Ishikawa (cell line): ENCODE results near the gene GALNT10.

Experiments
- CEBPB ChIP-seq: IDR thresholded peaks from 2 replicates; pipeline ENCODE4 v1.6.1; 2012
- CREB1 ChIP-seq: IDR thresholded peaks from 2 replicates; pipeline ENCODE4 v1.6.1; 2012; ENCODE audit warnings: low read depth
- EGR1 ChIP-seq: IDR thresholded peaks from 2 replicates; pipeline ENCODE4 v1.6.1; 2012
- EP300 ChIP-seq: IDR thresholded peaks from 2 replicates; pipeline ENCODE4 v1.6.1; 2012; ENCODE audit warnings: borderline replicate concordance
- FOXM1 ChIP-seq: IDR thresholded peaks from 2 replicates; pipeline ENCODE4 v1.6.1; 2012; ENCODE audit warnings: low read depth, borderline replicate concordance
- NFIC ChIP-seq: IDR thresholded peaks from 2 replicates; pipeline ENCODE4 v1.6.1; 2012
- RAD21 ChIP-seq: IDR thresholded peaks from 2 replicates; pipeline ENCODE4 v1.6.1; 2012; ENCODE audit warnings: low read depth
- TAF1 ChIP-seq: IDR thresholded peaks from 2 replicates; pipeline ENCODE4 v1.6.1; 2012; ENCODE audit warnings: low read depth, mild to moderate bottlenecking
- TCF12 ChIP-seq: IDR thresholded peaks from 2 replicates; pipeline ENCODE4 v1.6.1; 2012; ENCODE audit warnings: low read depth
- TEAD4 ChIP-seq: IDR thresholded peaks from 2 replicates; pipeline ENCODE4 v1.6.1; 2012
- YY1 ChIP-seq: IDR thresholded peaks from 2 replicates; pipeline ENCODE4 v1.6.1; 2012; ENCODE audit warnings: low read depth
- ZBTB7A ChIP-seq: IDR thresholded peaks from 2 replicates; pipeline ENCODE4 v1.6.1; 2012; ENCODE audit warnings: low read depth
- TF ChIP-seq, protein P1 (sequence below): IDR thresholded peaks from 2 replicates; pipeline ENCODE4 v1.6.1; 2012
- TF ChIP-seq, protein P2 (sequence below): IDR thresholded peaks from 2 replicates; pipeline ENCODE4 v1.6.1; 2012
- TF ChIP-seq, protein P3 (sequence below): IDR thresholded peaks from 2 replicates; pipeline ENCODE4 v1.6.1; 2012; ENCODE audit warnings: low read depth, mild to moderate bottlenecking

Gene GALNT10

DNA sequence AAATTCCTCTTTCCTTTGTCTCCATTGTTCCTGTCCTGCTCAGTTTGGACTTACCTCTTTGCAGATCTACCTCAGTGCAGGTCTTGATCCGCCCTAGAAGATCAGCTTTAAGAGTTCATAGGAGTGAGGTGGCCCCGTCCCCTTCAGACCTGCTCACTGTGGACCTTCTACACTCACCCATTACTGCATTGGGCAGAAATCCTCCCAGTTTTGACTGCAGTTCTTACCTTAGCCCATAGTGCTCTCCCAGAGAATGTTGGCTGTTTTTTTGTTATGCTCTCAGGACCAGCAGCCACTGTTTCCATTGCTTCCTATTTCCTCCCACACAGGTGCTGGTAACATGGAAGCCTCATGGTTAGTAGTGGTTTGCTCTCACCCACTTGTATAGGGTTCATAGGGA is 63.3 kb downstream of the GALNT10 start:
- no peak for TF ChIP-seq CREB1
- TF ChIP-seq, protein P1, sequence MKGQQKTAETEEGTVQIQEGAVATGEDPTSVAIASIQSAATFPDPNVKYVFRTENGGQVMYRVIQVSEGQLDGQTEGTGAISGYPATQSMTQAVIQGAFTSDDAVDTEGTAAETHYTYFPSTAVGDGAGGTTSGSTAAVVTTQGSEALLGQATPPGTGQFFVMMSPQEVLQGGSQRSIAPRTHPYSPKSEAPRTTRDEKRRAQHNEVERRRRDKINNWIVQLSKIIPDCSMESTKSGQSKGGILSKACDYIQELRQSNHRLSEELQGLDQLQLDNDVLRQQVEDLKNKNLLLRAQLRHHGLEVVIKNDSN = no peak
- TF ChIP-seq EGR1 = no peak
- no peak for TF ChIP-seq CEBPB
- TF ChIP-seq YY1 = no peak
- no peak for TF ChIP-seq NFIC
- TF ChIP-seq RAD21 = no peak
- TF ChIP-seq, protein P2, sequence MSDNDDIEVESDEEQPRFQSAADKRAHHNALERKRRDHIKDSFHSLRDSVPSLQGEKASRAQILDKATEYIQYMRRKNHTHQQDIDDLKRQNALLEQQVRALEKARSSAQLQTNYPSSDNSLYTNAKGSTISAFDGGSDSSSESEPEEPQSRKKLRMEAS = no peak
- TF ChIP-seq, protein P3, sequence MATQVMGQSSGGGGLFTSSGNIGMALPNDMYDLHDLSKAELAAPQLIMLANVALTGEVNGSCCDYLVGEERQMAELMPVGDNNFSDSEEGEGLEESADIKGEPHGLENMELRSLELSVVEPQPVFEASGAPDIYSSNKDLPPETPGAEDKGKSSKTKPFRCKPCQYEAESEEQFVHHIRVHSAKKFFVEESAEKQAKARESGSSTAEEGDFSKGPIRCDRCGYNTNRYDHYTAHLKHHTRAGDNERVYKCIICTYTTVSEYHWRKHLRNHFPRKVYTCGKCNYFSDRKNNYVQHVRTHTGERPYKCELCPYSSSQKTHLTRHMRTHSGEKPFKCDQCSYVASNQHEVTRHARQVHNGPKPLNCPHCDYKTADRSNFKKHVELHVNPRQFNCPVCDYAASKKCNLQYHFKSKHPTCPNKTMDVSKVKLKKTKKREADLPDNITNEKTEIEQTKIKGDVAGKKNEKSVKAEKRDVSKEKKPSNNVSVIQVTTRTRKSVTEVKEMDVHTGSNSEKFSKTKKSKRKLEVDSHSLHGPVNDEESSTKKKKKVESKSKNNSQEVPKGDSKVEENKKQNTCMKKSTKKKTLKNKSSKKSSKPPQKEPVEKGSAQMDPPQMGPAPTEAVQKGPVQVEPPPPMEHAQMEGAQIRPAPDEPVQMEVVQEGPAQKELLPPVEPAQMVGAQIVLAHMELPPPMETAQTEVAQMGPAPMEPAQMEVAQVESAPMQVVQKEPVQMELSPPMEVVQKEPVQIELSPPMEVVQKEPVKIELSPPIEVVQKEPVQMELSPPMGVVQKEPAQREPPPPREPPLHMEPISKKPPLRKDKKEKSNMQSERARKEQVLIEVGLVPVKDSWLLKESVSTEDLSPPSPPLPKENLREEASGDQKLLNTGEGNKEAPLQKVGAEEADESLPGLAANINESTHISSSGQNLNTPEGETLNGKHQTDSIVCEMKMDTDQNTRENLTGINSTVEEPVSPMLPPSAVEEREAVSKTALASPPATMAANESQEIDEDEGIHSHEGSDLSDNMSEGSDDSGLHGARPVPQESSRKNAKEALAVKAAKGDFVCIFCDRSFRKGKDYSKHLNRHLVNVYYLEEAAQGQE = no peak
- no peak for TF ChIP-seq ZBTB7A
- no peak for TF ChIP-seq TCF12

DNA sequence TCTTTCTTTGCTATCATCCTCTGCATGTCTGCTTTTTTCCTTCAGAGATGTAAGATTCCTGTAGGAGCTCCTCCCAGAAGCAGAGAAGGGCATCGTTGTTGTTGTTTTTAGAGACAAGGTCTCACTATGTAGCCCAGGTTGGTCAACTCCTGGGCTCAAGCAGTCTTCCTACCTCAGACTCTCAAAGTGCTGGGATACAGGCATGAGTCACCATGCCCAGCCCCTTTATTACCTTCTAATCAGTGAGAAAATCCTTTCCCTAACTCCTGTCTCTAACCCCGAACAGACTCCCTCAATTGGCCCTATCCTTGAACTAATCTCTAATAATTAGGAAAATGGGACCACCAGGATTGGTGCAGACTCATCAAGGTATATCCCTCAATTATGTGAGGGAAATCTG is 64.4 kb downstream of the GALNT10 start:
- TF ChIP-seq FOXM1 (no peak), RAD21 (no peak), NFIC (no peak), CREB1 (no peak), ZBTB7A (no peak), CEBPB (no peak), TCF12 (no peak), TAF1 (no peak), EP300 (no peak), EGR1 (no peak), TEAD4 (no peak), YY1 (no peak)
- TF ChIP-seq, protein P3 = no peak
- TF ChIP-seq, protein P2 = no peak
- TF ChIP-seq, protein P1 = no peak

DNA sequence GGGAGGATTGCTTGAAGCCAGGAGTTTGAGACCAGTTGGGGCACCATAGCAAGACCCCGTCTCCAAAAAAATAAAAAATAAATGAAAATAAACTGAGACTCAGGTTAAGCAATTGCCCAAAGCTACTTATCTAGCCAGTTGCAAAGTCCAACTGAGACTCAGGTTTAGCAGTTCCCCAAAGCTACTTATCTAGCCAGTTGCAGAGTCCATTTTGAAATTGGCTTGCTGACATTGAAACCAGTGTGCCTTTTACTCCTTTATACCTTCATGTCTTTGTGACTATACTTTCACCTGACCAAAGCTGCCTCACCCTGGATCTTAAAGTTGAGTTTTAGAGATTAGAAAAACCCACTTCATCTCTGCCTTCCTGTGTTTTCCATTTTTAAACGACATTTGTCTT is 66.5 kb downstream of the GALNT10 start:
- TF ChIP-seq YY1 (no peak), EP300 (no peak), TEAD4 (no peak), TCF12 (no peak), ZBTB7A (no peak)
- TF ChIP-seq, protein P2 = no peak
- TF ChIP-seq, protein P3 = no peak
- TF ChIP-seq, protein P1 = no peak

DNA sequence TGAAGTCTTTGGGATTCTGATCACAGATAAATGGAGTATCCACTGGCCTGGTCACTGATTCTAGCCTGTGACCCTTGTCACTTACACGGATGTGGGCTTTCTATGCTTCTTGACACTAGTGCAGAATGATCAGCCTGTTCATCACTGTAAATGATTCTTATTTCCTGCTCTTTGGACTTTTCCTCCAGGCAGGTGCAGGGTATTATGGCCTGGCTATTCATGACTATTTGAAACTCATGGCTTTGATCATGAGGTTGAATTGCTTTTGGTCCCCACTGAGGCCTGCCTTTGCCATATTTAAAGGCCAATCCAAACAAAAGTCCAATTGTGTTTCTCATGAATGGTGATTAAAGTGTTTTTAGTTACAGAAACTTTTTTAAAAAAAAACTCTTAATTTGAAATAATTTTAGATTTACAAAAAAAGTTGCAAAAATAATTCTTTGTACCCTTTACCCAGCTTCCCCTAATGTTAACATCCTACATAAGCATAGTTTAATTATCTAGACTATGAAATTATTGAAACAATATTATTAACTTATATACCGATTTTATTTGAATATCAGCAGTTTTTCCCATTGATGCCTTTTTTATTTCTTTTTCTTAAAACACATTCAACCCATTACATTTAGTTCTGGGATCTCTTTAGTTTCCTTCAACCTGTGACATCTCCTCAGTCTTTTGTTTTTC is 68.1 kb downstream of the GALNT10 start:
- TF ChIP-seq, protein P2 = no peak
- TF ChIP-seq FOXM1 (no peak), TAF1 (no peak), TCF12 (no peak), NFIC (no peak), CREB1 (no peak), RAD21 (no peak), CEBPB (no peak), YY1 (no peak)
- TF ChIP-seq, protein P3 = no peak
